ENCODE measurements around the gene BYSL. TPM values are rescaled to one million over a fixed set of nuclear protein-coding genes. Genes with fewer than 3 reads are reported as not detected.

Gene BYSL
- total RNA-seq, 1 experiment from 2014 or later, result 58.0 TPM

DNA sequence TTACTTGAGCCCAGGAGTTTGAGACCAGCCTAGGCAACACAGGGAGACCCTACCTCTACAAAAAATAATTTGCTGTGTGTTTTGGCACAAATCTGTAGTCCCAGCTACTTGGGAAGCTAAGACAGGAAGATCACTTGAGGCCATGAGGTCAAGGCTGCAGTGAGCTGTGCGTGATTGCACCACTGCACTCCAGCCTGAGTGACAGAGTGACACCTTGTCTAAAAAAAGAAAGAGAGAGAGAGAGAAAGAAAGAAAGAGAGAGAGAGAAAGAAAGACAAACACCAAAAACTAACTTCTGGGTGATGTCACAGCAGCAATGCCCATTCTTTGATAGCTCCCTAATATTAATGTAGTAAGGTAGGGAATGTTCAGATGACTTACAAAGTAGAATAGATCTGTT lies 46.6 kb upstream of the BYSL start:
- TF ChIP-seq, protein P1, sequence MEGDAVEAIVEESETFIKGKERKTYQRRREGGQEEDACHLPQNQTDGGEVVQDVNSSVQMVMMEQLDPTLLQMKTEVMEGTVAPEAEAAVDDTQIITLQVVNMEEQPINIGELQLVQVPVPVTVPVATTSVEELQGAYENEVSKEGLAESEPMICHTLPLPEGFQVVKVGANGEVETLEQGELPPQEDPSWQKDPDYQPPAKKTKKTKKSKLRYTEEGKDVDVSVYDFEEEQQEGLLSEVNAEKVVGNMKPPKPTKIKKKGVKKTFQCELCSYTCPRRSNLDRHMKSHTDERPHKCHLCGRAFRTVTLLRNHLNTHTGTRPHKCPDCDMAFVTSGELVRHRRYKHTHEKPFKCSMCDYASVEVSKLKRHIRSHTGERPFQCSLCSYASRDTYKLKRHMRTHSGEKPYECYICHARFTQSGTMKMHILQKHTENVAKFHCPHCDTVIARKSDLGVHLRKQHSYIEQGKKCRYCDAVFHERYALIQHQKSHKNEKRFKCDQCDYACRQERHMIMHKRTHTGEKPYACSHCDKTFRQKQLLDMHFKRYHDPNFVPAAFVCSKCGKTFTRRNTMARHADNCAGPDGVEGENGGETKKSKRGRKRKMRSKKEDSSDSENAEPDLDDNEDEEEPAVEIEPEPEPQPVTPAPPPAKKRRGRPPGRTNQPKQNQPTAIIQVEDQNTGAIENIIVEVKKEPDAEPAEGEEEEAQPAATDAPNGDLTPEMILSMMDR (IDR thresholded peaks at IDR 0.05; ENCODE audit: unreplicated experiment), result no peak
- no peak for DNase-seq (ENCODE audit: unreplicated experiment)
- Mint-ChIP-seq H3K4me3 (ENCODE audit: unreplicated experiment) (no peak overlapping the region), H3K4me1 (ENCODE audit: insufficient read depth, unreplicated experiment) (peaks cover 10% of the 10 kb centered on the region), H3K9me3 (ENCODE audit: unreplicated experiment) (no peaks in the 10 kb centered on the region), H3K36me3 (ENCODE audit: insufficient read depth, unreplicated experiment) (no peaks in the 10 kb centered on the region), H3K27me3 (ENCODE audit: insufficient read depth, unreplicated experiment) (no peaks in the 10 kb centered on the region), H3K27ac (ENCODE audit: low read depth, unreplicated experiment) (no peak overlapping the region)
- BruUV-seq (replicated peaks), result no TSS peak
- ChIA-PET POLR2A (interaction anchor here (0.7 kb wide), 1 partner anchor 17 kb away, joined by 3 read pairs; no protein-coding TSS in a partner anchor), CTCF (no interaction called here)
- intact Hi-C loops (cut with micrococcal nuclease), result no loop called here

DNA sequence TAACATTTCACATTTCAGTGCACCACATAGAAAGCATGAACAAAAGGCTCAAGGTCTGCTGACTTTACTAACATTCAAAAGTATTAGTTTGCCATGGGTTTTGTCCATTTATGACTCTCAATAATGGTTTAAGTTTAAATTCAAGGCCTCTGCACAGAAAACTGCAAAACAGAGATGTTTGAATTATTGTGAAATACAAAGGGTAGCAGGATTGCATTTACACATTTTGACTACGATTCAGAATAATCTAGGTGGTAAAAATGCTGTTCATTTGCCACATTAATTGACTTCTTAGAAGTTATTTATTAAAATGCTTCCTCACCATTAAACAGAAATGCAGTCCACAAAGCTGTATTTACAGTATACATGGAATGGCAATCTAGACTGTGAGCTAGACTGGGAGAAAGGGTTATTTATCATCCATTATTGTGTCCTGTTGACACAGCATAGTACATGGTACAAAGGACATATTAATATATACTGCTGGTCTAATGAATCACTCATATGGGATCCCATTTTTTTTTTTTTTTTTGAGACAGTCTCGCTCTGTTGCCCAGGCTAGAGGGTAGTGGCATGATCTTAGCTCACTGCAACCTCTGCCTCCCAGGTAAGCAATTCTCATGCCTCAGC lies 44.1 kb upstream of the BYSL start:
- Mint-ChIP-seq H3K27me3 (ENCODE audit: insufficient read depth, unreplicated experiment) (no peaks in the 10 kb centered on the region), H3K4me1 (ENCODE audit: insufficient read depth, unreplicated experiment) (peaks cover 10% of the 10 kb centered on the region), H3K27ac (ENCODE audit: low read depth, unreplicated experiment) (no peak overlapping the region), H3K36me3 (ENCODE audit: insufficient read depth, unreplicated experiment) (no peaks in the 10 kb centered on the region), H3K9me3 (ENCODE audit: unreplicated experiment) (no peaks in the 10 kb centered on the region), H3K4me3 (ENCODE audit: unreplicated experiment) (no peak overlapping the region)
- no peak for DNase-seq (ENCODE audit: unreplicated experiment)
- ChIA-PET CTCF (interaction anchor here (0.9 to 1.1 kb wide), 3 partner anchors 17 to 63 kb away, joined by 3 to 5 read pairs (median 3); no protein-coding TSS in a partner anchor), POLR2A (interaction anchor here (1.6 kb wide), 1 partner anchor 19 kb away, joined by 5 read pairs; no protein-coding TSS in a partner anchor)
- TF ChIP-seq, protein P1 (IDR thresholded peaks at IDR 0.05; ENCODE audit: unreplicated experiment), result no peak
- BruUV-seq (replicated peaks), result no TSS peak
- intact Hi-C loops (cut with micrococcal nuclease), result no loop called here

DNA sequence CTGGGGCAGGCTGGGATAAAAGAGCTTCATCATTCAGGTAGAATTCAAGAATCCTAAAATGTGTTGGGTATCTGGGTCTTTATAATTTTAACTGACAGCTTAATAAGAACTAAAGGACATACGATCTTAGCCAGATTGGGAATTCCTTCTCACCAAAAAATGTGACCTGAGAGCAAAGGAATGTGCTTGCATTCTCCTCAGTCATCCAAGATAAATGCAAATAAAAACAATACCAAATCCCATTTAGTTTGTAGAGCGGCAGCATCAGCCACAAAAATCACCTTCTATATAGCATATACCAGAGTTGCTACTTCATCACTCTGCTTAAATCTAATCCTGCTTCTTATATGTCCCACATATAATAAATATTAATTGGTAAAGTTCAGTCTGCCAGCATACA lies 43.1 kb upstream of the BYSL start:
- POLR2A ChIA-PET, result no interaction called here
- peaks cover 10% of the 10 kb centered on the region for H3K4me1 Mint-ChIP-seq (ENCODE audit: insufficient read depth, unreplicated experiment)
- intact Hi-C loops (cut with micrococcal nuclease), result no loop called here
- no peaks in the 10 kb centered on the region for H3K36me3 Mint-ChIP-seq (ENCODE audit: insufficient read depth, unreplicated experiment)
- no peak overlapping the region for H3K4me3 Mint-ChIP-seq (ENCODE audit: unreplicated experiment)
- H3K27me3 Mint-ChIP-seq (ENCODE audit: insufficient read depth, unreplicated experiment), result no peaks in the 10 kb centered on the region
- H3K27ac Mint-ChIP-seq (ENCODE audit: low read depth, unreplicated experiment), result no peak overlapping the region
- CTCF ChIA-PET, result interaction anchor here (0.9 to 1.1 kb wide), 2 partner anchors 18 to 57 kb away, joined by 3 read pairs; no protein-coding TSS in a partner anchor
- TF ChIP-seq, protein P1 (IDR thresholded peaks at IDR 0.05; ENCODE audit: unreplicated experiment), result no peak
- no peaks in the 10 kb centered on the region for H3K9me3 Mint-ChIP-seq (ENCODE audit: unreplicated experiment)
- no TSS peak for BruUV-seq (replicated peaks)
- peak; percentile 2 for DNase-seq (ENCODE audit: unreplicated experiment)

DNA sequence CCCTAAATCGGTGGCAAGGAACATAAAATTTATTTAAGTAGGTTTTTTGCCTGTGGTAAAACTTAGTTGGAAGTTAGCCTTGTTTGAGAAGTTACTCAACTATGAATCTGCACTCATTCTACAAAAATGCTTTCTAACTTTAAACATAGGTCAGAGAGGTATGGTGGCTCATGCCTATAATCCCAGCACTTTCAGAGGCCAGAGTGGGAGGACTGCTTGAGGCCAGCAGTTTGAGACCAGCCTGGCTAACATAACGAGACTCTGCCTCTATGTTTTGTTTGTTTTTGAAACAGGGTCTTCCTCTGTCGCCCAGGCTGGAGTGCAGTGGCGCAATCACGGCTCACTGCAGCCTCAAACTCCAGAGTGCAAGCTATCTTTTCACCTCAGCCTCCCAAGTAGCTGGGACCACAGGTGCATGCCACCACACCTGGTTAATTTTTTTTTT lies 42.3 kb upstream of the BYSL start:
- Mint-ChIP-seq H3K36me3 (ENCODE audit: insufficient read depth, unreplicated experiment) (no peaks in the 10 kb centered on the region), H3K27ac (ENCODE audit: low read depth, unreplicated experiment) (no peak overlapping the region), H3K4me1 (ENCODE audit: insufficient read depth, unreplicated experiment) (peaks cover 10% of the 10 kb centered on the region), H3K4me3 (ENCODE audit: unreplicated experiment) (no peak overlapping the region), H3K9me3 (ENCODE audit: unreplicated experiment) (no peaks in the 10 kb centered on the region), H3K27me3 (ENCODE audit: insufficient read depth, unreplicated experiment) (no peaks in the 10 kb centered on the region)
- intact Hi-C loops (cut with micrococcal nuclease), result no loop called here
- POLR2A ChIA-PET, result no interaction called here
- TF ChIP-seq, protein P1 (IDR thresholded peaks at IDR 0.05; ENCODE audit: unreplicated experiment), result no peak
- no TSS peak for BruUV-seq (replicated peaks)
- peak; percentile 0 for DNase-seq (ENCODE audit: unreplicated experiment)
- CTCF ChIA-PET, result interaction anchor here (0.6 kb wide), 2 partner anchors 9 to 89 kb away, joined by 3 read pairs; no protein-coding TSS in a partner anchor

Measured in MCF 10A (cell line).